ENCODE data around the gene MAGEH1.
A peak's percentile ranks its signal among the peaks of the same experiment; 100 is the strongest.
"Not testable (repeated sequence)": the region's sequence is repeated elsewhere in the genome, so short reads cannot be mapped to it uniquely, and the experiment has no call there.

MAGEH1 gene

GRCh38 chrX:55452833-55453124 lies 852 bp downstream of the MAGEH1 start:
- TF ChIP-seq, protein P1, sequence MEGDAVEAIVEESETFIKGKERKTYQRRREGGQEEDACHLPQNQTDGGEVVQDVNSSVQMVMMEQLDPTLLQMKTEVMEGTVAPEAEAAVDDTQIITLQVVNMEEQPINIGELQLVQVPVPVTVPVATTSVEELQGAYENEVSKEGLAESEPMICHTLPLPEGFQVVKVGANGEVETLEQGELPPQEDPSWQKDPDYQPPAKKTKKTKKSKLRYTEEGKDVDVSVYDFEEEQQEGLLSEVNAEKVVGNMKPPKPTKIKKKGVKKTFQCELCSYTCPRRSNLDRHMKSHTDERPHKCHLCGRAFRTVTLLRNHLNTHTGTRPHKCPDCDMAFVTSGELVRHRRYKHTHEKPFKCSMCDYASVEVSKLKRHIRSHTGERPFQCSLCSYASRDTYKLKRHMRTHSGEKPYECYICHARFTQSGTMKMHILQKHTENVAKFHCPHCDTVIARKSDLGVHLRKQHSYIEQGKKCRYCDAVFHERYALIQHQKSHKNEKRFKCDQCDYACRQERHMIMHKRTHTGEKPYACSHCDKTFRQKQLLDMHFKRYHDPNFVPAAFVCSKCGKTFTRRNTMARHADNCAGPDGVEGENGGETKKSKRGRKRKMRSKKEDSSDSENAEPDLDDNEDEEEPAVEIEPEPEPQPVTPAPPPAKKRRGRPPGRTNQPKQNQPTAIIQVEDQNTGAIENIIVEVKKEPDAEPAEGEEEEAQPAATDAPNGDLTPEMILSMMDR (IDR thresholded peaks at IDR 0.05), result no peak
- peak overlapping the region; percentile 80 to 82 for H3K4me3 ChIP-seq
- DNase-seq, result no peak
- peak overlapping the region; percentile 85 to 91 for H3K27ac ChIP-seq
- no peaks in the 10 kb centered on the region for H3K9me3 ChIP-seq
- no peaks in the 10 kb centered on the region for H3K36me3 ChIP-seq
- H3K4me1 ChIP-seq, result peaks cover 0 to 6% (median 2%) of the 10 kb centered on the region in 4 donors
- no peaks in the 10 kb centered on the region for H3K27me3 ChIP-seq
- intact Hi-C loops (cut with DNase I; ENCODE audit: low total_unique reads), result no loop called here

GRCh38 chrX:55455708-55456107 lies 3.8 kb downstream of the MAGEH1 start:
- H3K27ac ChIP-seq; H3K27me3 ChIP-seq; H3K9me3 ChIP-seq; H3K4me3 ChIP-seq; DNase-seq; H3K4me1 ChIP-seq; intact Hi-C loops (cut with DNase I; ENCODE audit: low total_unique reads); H3K36me3 ChIP-seq: not testable (repeated sequence)

DNA sequence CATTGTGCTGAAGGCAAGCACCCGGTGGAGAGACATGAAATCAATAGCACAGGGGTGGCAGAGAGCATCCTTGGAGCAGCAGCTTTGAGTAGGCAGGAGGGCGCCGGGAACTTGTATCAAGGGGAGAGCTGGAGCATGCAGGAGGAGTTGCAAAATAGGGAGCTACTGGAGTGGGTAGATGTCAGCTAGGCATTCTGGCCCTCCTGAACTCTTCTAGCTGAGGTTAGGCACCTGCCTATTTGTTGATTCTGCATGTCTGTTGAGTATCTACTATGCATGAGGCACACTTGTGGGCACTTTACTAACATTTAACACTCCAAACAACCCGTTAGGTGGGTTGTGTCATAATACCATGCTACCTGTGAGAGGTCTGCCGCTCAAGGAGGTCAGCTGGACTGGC lies 7.5 kb downstream of the MAGEH1 start:
- H3K36me3 ChIP-seq; DNase-seq; intact Hi-C loops (cut with DNase I; ENCODE audit: low total_unique reads); H3K4me3 ChIP-seq; H3K27ac ChIP-seq; H3K9me3 ChIP-seq; H3K27me3 ChIP-seq; H3K4me1 ChIP-seq: not testable (repeated sequence)

DNA sequence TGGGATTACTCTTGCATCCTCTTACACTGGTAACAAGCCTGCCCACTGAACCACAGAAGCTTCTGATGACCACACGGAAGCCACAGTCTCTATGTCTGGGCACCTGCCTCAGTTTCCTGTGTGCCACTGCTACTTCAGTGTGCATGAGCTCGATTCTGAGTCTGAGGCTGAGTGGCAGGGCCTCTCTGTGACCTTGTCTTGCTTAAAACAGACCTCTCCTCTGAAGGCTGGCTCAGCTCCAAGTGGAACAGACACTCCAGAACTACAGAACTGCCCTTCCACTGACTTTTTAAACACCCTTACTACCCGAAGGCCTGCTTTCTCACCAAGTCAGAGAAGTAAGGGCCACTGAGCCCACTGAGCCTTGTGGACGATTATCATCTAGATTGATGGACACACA lies 8.0 kb downstream of the MAGEH1 start:
- H3K27ac ChIP-seq; intact Hi-C loops (cut with DNase I; ENCODE audit: low total_unique reads); DNase-seq; H3K9me3 ChIP-seq; H3K36me3 ChIP-seq; H3K27me3 ChIP-seq; H3K4me1 ChIP-seq; H3K4me3 ChIP-seq: not testable (repeated sequence)

GRCh38 chrX:55464050-55464449 lies 12.1 kb downstream of the MAGEH1 start:
- H3K27me3 ChIP-seq; DNase-seq; H3K9me3 ChIP-seq; H3K4me3 ChIP-seq; H3K36me3 ChIP-seq; intact Hi-C loops (cut with DNase I; ENCODE audit: low total_unique reads); H3K27ac ChIP-seq; H3K4me1 ChIP-seq: not testable (repeated sequence)

GRCh38 chrX:55465108-55465507 lies 13.2 kb downstream of the MAGEH1 start:
- H3K36me3 ChIP-seq; intact Hi-C loops (cut with DNase I; ENCODE audit: low total_unique reads); DNase-seq; H3K4me3 ChIP-seq; H3K9me3 ChIP-seq; H3K27me3 ChIP-seq; H3K4me1 ChIP-seq; H3K27ac ChIP-seq: not testable (repeated sequence)

- H3K27ac ChIP-seq; intact Hi-C loops (cut with DNase I; ENCODE audit: low total_unique reads); H3K27me3 ChIP-seq; DNase-seq; H3K36me3 ChIP-seq; H3K9me3 ChIP-seq; H3K4me3 ChIP-seq; H3K4me1 ChIP-seq: not testable (repeated sequence)
Observed at GRCh38 chrX:55465791-55466190, 13.9 kb downstream of the MAGEH1 start.

GRCh38 chrX:55479956-55480355 lies 28.0 kb downstream of the MAGEH1 start:
- H3K4me3 ChIP-seq; H3K36me3 ChIP-seq; DNase-seq; H3K4me1 ChIP-seq; H3K27me3 ChIP-seq; H3K9me3 ChIP-seq; H3K27ac ChIP-seq; intact Hi-C loops (cut with DNase I; ENCODE audit: low total_unique reads): not testable (repeated sequence)

DNA sequence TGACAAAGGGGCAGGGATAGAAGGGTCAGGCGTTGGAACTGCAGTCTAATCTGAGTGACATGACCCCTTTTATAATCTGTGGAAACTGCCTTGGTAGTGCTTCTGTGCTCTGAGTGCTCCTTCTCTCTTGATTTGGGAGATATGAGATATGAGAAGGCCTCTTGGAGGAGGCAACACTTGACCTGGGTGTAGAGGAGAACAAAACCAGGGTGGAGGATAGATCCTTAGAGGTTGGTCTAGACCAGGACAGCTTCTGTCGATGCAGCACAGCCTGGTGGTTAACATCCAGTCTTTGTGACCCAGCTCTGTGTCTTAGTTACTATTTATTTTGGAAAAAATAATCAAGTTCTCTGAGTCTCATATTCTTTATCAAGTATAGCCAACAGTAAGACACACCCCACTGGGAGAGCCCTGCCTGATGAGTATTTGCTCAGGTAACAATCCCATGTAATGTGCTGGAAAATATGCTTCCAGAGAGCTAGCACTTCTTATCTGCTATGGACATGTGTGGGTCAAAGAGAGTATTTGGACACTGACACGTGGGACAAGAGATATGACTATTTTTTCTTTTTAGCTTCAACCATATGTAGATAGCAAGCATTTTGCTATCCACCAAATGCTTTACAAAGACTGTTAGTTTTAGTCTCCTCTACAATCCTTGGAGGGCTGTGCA lies 28.6 kb downstream of the MAGEH1 start:
- intact Hi-C loops (cut with DNase I; ENCODE audit: low total_unique reads), result no loop called here
- TF ChIP-seq, protein P1 (IDR thresholded peaks at IDR 0.05), result no peak
- Histone ChIP-seq H3K27ac (no peak overlapping the region), H3K4me3 (no peak overlapping the region), H3K36me3 (no peaks in the 10 kb centered on the region), H3K27me3 (no peaks in the 10 kb centered on the region), H3K9me3 (no peaks in the 10 kb centered on the region), H3K4me1 (no peaks in the 10 kb centered on the region)
- no peak for DNase-seq
